ENCODE results near the gene NRIP2.
A peak's percentile ranks its signal among the peaks of the same experiment; 100 is the strongest.

Gene NRIP2

GRCh38 chr12:2795291-2796186, 39.3 kb downstream of the NRIP2 start:
- no peaks in the 10 kb centered on the region for H3K27me3 ChIP-seq (ENCODE audit: insufficient read depth, low read length)
- H3K36me3 ChIP-seq (ENCODE audit: insufficient read depth, low read length): peaks cover 38% of the 10 kb centered on the region
- no peaks in the 10 kb centered on the region for H3K9me3 ChIP-seq (ENCODE audit: low read length)
- H2AFZ ChIP-seq (ENCODE audit: low read depth, low read length): peak overlapping the region; percentile 64
- H3K4me3 ChIP-seq (ENCODE audit: low read length): peak overlapping the region; percentile 68
- H3K4me1 ChIP-seq (ENCODE audit: insufficient read depth, low read length): peaks cover 15% of the 10 kb centered on the region

- Histone ChIP-seq H3K9me3 (ENCODE audit: low read length) (no peaks in the 10 kb centered on the region), H2AFZ (ENCODE audit: low read depth, low read length) (peak within 1 kb of the TSS; percentile 88), H3K4me3 (ENCODE audit: low read length) (peak within 1 kb of the TSS; percentile 68), H3K4me1 (ENCODE audit: insufficient read depth, low read length) (peaks cover 15% of the 10 kb centered on the region), H3K27me3 (ENCODE audit: insufficient read depth, low read length) (no peaks in the 10 kb centered on the region), H3K36me3 (ENCODE audit: insufficient read depth, low read length) (peaks cover 31% of the 10 kb centered on the region)
Measured at GRCh38 chr12:2794736-2795289, 40.0 kb downstream of the NRIP2 start, which contains the start of gene FKBP4. TSS of gene FKBP4 (plus strand) at chr12:2794970. CDS start at chr12:2795140, 170 bp downstream.

- Histone ChIP-seq H3K4me1 (ENCODE audit: insufficient read depth, low read length) (peaks cover 15% of the 10 kb centered on the region), H3K27me3 (ENCODE audit: insufficient read depth, low read length) (no peaks in the 10 kb centered on the region), H3K9me3 (ENCODE audit: low read length) (no peaks in the 10 kb centered on the region), H3K4me3 (ENCODE audit: low read length) (peak overlapping the region; percentile 68), H2AFZ (ENCODE audit: low read depth, low read length) (peak overlapping the region; percentile 88), H3K36me3 (ENCODE audit: insufficient read depth, low read length) (peaks cover 25% of the 10 kb centered on the region)
Measured at GRCh38 chr12:2794191-2794735, 40.6 kb downstream of the NRIP2 start.

GRCh38 chr12:2793561-2793960, 41.3 kb downstream of the NRIP2 start:
- H3K27me3 ChIP-seq (ENCODE audit: insufficient read depth, low read length): no peaks in the 10 kb centered on the region
- H2AFZ ChIP-seq (ENCODE audit: low read depth, low read length): no peak overlapping the region
- H3K36me3 ChIP-seq (ENCODE audit: insufficient read depth, low read length): peaks cover 18% of the 10 kb centered on the region
- H3K9me3 ChIP-seq (ENCODE audit: low read length): no peaks in the 10 kb centered on the region
- H3K4me1 ChIP-seq (ENCODE audit: insufficient read depth, low read length): peaks cover 15% of the 10 kb centered on the region
- H3K4me3 ChIP-seq (ENCODE audit: low read length): no peak overlapping the region

GRCh38 chr12:2792671-2793500, 41.9 kb downstream of the NRIP2 start:
- H3K9me3 ChIP-seq (ENCODE audit: low read length): no peaks in the 10 kb centered on the region
- peaks cover 15% of the 10 kb centered on the region for H3K4me1 ChIP-seq (ENCODE audit: insufficient read depth, low read length)
- H3K27me3 ChIP-seq (ENCODE audit: insufficient read depth, low read length): no peaks in the 10 kb centered on the region
- H2AFZ ChIP-seq (ENCODE audit: low read depth, low read length): no peak overlapping the region
- peaks cover 12% of the 10 kb centered on the region for H3K36me3 ChIP-seq (ENCODE audit: insufficient read depth, low read length)
- H3K4me3 ChIP-seq (ENCODE audit: low read length): no peak overlapping the region

DNA sequence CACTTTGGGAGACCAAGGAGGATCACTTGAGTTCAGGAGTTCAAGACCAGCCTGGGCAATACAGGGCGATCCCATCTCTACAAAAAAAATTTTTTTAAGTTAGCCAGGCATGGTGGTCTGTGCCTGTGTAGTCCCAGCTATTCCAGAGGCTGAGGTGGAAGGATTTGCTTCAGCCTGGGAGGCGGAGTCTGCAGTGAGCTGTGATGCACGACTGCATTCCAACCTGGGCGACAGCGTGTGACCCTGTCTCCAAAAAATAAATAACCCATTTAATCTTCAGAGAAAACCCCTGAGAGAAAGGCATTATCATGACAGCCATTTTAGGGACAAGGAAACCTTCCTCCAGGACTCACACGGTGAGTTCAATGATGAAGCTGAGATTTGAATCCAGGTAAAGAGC, 43.7 kb downstream of the NRIP2 start:
- H3K9me3 ChIP-seq (ENCODE audit: low read length): no peaks in the 10 kb centered on the region
- H3K27me3 ChIP-seq (ENCODE audit: insufficient read depth, low read length): no peaks in the 10 kb centered on the region
- no peak overlapping the region for H2AFZ ChIP-seq (ENCODE audit: low read depth, low read length)
- H3K36me3 ChIP-seq (ENCODE audit: insufficient read depth, low read length): no peaks in the 10 kb centered on the region
- H3K4me3 ChIP-seq (ENCODE audit: low read length): no peak overlapping the region
- H3K4me1 ChIP-seq (ENCODE audit: insufficient read depth, low read length): peaks cover 7% of the 10 kb centered on the region

DNA sequence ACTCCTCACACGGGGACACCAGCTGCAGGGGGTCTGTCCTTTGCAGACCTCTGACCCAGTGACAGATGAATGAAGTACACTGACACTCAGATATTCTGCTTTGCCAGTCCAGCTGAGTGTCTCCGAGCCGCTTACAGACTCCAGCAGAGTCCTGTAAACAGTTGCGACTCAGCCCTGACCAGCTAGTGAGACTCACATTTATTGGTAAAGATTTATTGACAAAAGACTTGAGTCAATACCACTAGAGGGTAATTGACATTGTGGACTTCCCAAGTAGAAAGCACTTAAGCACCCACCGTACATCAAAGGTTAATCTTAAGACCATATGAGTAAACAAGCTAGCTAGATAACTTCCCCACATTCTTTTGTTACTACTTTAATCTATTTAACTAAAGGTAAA, 49.8 kb downstream of the NRIP2 start:
- Histone ChIP-seq H3K9me3 (ENCODE audit: low read length) (no peaks in the 10 kb centered on the region), H3K36me3 (ENCODE audit: insufficient read depth, low read length) (no peaks in the 10 kb centered on the region), H3K4me3 (ENCODE audit: low read length) (no peak overlapping the region), H2AFZ (ENCODE audit: low read depth, low read length) (no peak overlapping the region), H3K4me1 (ENCODE audit: insufficient read depth, low read length) (peaks cover 5% of the 10 kb centered on the region), H3K27me3 (ENCODE audit: insufficient read depth, low read length) (no peaks in the 10 kb centered on the region)

DNA sequence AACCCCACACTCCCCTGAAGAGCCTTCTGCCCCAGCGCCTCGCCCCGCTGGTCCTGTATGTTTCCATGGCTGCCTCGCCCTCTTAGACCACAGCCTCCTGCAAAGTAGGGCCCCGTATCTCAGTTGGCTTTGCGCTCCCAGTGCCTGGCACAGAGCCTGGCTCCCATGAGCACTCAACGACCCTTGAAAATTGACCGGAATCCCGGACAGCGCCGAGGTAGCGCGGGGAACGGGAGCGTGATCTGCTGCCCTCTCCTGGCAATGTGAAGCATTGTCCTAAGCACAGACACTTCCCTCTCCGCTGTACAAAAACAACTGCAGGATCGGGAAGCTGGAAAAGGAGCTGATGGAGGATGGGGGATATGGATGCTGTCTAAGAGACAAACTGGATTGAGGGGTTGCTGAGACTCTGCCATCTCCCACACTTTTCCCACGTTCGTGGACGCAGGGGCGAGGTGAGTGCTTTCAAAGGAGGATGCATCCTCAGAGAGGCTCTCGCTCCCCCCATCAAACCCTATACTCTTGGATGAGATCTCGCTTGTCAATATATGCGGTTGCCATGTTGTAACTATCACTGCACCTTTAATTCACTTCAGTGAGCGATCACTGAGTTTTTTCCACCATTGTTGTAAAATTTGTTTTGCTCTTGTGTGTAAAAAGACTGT, 50.8 kb downstream of the NRIP2 start:
- Histone ChIP-seq H3K9me3 (ENCODE audit: low read length) (no peaks in the 10 kb centered on the region), H3K4me1 (ENCODE audit: insufficient read depth, low read length) (peaks cover 5% of the 10 kb centered on the region), H3K27me3 (ENCODE audit: insufficient read depth, low read length) (no peaks in the 10 kb centered on the region), H2AFZ (ENCODE audit: low read depth, low read length) (no peak overlapping the region), H3K4me3 (ENCODE audit: low read length) (peak overlapping the region; percentile 1), H3K36me3 (ENCODE audit: insufficient read depth, low read length) (no peaks in the 10 kb centered on the region)

GRCh38 chr12:2779281-2779680, 55.6 kb downstream of the NRIP2 start:
- no peak overlapping the region for H2AFZ ChIP-seq (ENCODE audit: low read depth, low read length)
- no peaks in the 10 kb centered on the region for H3K36me3 ChIP-seq (ENCODE audit: insufficient read depth, low read length)
- H3K4me3 ChIP-seq (ENCODE audit: low read length): no peak overlapping the region
- H3K27me3 ChIP-seq (ENCODE audit: insufficient read depth, low read length): no peaks in the 10 kb centered on the region
- peaks cover 2% of the 10 kb centered on the region for H3K4me1 ChIP-seq (ENCODE audit: insufficient read depth, low read length)
- no peaks in the 10 kb centered on the region for H3K9me3 ChIP-seq (ENCODE audit: low read length)

GRCh38 chr12:2776129-2776806, 58.6 kb downstream of the NRIP2 start:
- Histone ChIP-seq H3K4me1 (ENCODE audit: insufficient read depth, low read length) (no peaks in the 10 kb centered on the region), H3K27me3 (ENCODE audit: insufficient read depth, low read length) (peaks cover 7% of the 10 kb centered on the region), H2AFZ (ENCODE audit: low read depth, low read length) (no peak overlapping the region), H3K9me3 (ENCODE audit: low read length) (no peaks in the 10 kb centered on the region), H3K36me3 (ENCODE audit: insufficient read depth, low read length) (no peaks in the 10 kb centered on the region), H3K4me3 (ENCODE audit: low read length) (no peak overlapping the region)

DNA sequence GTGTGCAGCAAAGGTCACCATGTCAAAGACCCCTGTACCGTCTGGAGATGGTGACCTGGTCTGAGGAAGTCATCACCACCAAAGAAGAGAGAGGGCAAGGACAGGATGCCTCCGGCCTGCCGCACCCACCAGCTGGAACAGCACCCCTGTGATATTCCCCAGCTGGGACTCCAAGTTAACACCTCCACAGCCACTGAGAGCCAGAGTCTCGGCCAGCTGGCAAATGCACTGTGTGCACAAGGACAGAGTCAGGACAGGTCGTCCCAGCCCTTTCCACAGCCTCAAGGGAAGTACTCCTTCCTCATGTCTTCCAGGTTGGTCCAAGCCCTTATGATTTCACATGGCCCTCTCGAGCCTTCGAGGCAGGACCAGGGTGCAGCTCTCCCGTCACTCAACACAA, 59.4 kb downstream of the NRIP2 start:
- Histone ChIP-seq H2AFZ (ENCODE audit: low read depth, low read length) (no peak overlapping the region), H3K36me3 (ENCODE audit: insufficient read depth, low read length) (no peaks in the 10 kb centered on the region), H3K27me3 (ENCODE audit: insufficient read depth, low read length) (peaks cover 7% of the 10 kb centered on the region), H3K4me3 (ENCODE audit: low read length) (no peak overlapping the region), H3K9me3 (ENCODE audit: low read length) (no peaks in the 10 kb centered on the region), H3K4me1 (ENCODE audit: insufficient read depth, low read length) (no peaks in the 10 kb centered on the region)

Data from neuron (in vitro differentiated cells).